ENCODE measurements around the gene PRR3. TPM values are rescaled to one million over a fixed set of nuclear protein-coding genes. Genes with fewer than 3 reads are reported as not detected.

PRR3 gene
- polyA plus RNA-seq, 1 donor from 2014 or later, result 13.0 TPM

DNA sequence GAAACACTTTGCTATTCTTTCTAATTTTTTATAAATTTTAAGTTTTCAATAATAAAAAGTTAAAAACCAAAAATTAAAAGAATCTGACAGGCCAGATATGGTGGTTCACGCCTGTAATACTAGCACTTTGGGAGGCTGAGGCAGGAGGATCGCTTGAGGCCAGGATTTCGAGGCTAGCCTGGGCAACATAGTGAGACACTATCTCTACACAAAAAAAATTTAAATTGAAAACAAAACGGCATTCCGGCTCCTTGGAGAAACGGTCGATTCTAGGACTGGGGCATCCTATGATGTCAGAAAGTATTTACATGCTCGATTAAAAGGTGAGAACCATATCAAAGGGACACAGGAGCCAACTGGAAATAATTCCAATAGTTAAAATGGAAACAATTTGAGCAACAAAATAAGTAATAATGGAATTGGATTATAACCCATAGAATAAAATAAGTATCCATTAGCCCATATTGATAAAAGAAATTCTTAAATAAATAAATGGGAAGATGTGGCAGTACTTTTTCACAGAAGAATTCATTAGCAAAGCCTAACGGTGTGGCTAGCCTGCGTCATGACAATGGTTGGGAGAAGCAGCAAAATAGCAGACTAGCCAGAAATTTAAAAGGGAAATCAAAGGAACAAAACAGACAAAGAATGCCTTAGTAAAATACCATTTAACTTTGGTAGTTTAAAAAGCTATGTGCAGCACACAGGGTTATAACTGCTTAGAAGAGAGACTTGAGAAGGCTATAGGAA, 46.5 kb upstream of the PRR3 start:
- no peaks in the 10 kb centered on the region for H4K20me1 ChIP-seq (ENCODE audit: insufficient read depth)
- H3K9me2 ChIP-seq (ENCODE audit: insufficient read depth, low read length), result no peaks in the 10 kb centered on the region
- no peak overlapping the region for H2AFZ ChIP-seq (ENCODE audit: low read depth, low read length)
- H3K4me3 ChIP-seq (ENCODE audit: low read length), result no peak overlapping the region
- H3F3A ChIP-seq (ENCODE audit: insufficient read depth, low read length, poor library complexity, severe bottlenecking), result no peaks in the 10 kb centered on the region
- no peaks in the 10 kb centered on the region for H3K36me3 ChIP-seq (ENCODE audit: insufficient read depth, low read length)
- H3K4me2 ChIP-seq (ENCODE audit: low read length), result no peak overlapping the region
- TF ChIP-seq RAD21 (conservative IDR thresholded peaks at IDR 0.05), result no peak
- TF ChIP-seq TAF1 (IDR thresholded peaks at IDR 0.05; ENCODE audit: low read depth), result no peak
- no peak for TF ChIP-seq EP300 (conservative IDR thresholded peaks at IDR 0.05; ENCODE audit: poor library complexity, severe bottlenecking)
- no peak for TF ChIP-seq MXI1 (conservative IDR thresholded peaks at IDR 0.05; ENCODE audit: poor library complexity, severe bottlenecking)
- TF ChIP-seq EZH2 (IDR thresholded peaks at IDR 0.05; ENCODE audit: borderline replicate concordance, insufficient read depth, low read length, poor library complexity, severe bottlenecking), result no peak
- no peak for TF ChIP-seq POLR2AphosphoS5 (IDR thresholded peaks at IDR 0.05)
- TF ChIP-seq, protein P1, sequence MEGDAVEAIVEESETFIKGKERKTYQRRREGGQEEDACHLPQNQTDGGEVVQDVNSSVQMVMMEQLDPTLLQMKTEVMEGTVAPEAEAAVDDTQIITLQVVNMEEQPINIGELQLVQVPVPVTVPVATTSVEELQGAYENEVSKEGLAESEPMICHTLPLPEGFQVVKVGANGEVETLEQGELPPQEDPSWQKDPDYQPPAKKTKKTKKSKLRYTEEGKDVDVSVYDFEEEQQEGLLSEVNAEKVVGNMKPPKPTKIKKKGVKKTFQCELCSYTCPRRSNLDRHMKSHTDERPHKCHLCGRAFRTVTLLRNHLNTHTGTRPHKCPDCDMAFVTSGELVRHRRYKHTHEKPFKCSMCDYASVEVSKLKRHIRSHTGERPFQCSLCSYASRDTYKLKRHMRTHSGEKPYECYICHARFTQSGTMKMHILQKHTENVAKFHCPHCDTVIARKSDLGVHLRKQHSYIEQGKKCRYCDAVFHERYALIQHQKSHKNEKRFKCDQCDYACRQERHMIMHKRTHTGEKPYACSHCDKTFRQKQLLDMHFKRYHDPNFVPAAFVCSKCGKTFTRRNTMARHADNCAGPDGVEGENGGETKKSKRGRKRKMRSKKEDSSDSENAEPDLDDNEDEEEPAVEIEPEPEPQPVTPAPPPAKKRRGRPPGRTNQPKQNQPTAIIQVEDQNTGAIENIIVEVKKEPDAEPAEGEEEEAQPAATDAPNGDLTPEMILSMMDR (IDR thresholded peaks at IDR 0.05; ENCODE audit: poor library complexity, severe bottlenecking), result no peak
- TF ChIP-seq, protein P2, sequence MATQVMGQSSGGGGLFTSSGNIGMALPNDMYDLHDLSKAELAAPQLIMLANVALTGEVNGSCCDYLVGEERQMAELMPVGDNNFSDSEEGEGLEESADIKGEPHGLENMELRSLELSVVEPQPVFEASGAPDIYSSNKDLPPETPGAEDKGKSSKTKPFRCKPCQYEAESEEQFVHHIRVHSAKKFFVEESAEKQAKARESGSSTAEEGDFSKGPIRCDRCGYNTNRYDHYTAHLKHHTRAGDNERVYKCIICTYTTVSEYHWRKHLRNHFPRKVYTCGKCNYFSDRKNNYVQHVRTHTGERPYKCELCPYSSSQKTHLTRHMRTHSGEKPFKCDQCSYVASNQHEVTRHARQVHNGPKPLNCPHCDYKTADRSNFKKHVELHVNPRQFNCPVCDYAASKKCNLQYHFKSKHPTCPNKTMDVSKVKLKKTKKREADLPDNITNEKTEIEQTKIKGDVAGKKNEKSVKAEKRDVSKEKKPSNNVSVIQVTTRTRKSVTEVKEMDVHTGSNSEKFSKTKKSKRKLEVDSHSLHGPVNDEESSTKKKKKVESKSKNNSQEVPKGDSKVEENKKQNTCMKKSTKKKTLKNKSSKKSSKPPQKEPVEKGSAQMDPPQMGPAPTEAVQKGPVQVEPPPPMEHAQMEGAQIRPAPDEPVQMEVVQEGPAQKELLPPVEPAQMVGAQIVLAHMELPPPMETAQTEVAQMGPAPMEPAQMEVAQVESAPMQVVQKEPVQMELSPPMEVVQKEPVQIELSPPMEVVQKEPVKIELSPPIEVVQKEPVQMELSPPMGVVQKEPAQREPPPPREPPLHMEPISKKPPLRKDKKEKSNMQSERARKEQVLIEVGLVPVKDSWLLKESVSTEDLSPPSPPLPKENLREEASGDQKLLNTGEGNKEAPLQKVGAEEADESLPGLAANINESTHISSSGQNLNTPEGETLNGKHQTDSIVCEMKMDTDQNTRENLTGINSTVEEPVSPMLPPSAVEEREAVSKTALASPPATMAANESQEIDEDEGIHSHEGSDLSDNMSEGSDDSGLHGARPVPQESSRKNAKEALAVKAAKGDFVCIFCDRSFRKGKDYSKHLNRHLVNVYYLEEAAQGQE (IDR thresholded peaks at IDR 0.05; ENCODE audit: borderline replicate concordance), result no peak
- TF ChIP-seq SMC3 (conservative IDR thresholded peaks at IDR 0.05; ENCODE audit: poor library complexity), result no peak
- no peaks in the 10 kb centered on the region for H3K79me2 ChIP-seq (replicated peaks; ENCODE audit: insufficient read depth, low read length)
- no peak overlapping the region for H3K9ac ChIP-seq (ENCODE audit: low read length)
- H3K27ac ChIP-seq (ENCODE audit: low read length), result no peak overlapping the region
- no peaks in the 10 kb centered on the region for H3K9me3 ChIP-seq (ENCODE audit: low read length)
- no peaks in the 10 kb centered on the region for H3K27me3 ChIP-seq (ENCODE audit: insufficient read depth, low read depth, low read length)

DNA sequence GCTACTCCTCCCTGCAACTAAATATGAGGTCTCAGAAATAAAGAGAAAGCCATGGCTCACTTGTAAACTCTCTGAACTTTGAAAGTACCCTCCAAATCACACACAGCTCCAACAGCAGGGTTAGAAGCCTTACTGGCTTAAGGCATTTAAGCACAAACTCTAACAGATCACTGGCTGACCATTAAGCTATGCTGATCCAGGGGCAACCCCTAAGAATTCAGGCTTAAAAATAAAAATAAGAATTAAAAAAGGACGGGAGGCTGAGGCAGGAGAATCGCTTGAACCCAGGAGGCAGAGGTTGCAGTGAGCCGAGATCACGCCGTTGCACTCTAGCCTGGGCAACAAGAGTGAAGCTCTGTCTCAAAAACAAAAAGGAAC, 45.9 kb upstream of the PRR3 start:
- Histone ChIP-seq H3K4me3 (ENCODE audit: low read length) (no peak overlapping the region), H3K9me2 (ENCODE audit: insufficient read depth, low read length) (no peaks in the 10 kb centered on the region), H3K27me3 (ENCODE audit: insufficient read depth, low read depth, low read length) (no peaks in the 10 kb centered on the region), H2AFZ (ENCODE audit: low read depth, low read length) (no peak overlapping the region), H4K20me1 (ENCODE audit: insufficient read depth) (no peaks in the 10 kb centered on the region), H3K9me3 (ENCODE audit: low read length) (no peaks in the 10 kb centered on the region), H3K36me3 (ENCODE audit: insufficient read depth, low read length) (no peaks in the 10 kb centered on the region), H3K27ac (ENCODE audit: low read length) (no peak overlapping the region), H3F3A (ENCODE audit: insufficient read depth, low read length, poor library complexity, severe bottlenecking) (no peaks in the 10 kb centered on the region), H3K4me2 (ENCODE audit: low read length) (no peak overlapping the region), H3K79me2 (replicated peaks; ENCODE audit: insufficient read depth, low read length) (no peaks in the 10 kb centered on the region), H3K9ac (ENCODE audit: low read length) (no peak overlapping the region)
- TF ChIP-seq TAF1 (IDR thresholded peaks at IDR 0.05; ENCODE audit: low read depth) (no peak), SMC3 (conservative IDR thresholded peaks at IDR 0.05; ENCODE audit: poor library complexity) (no peak), POLR2AphosphoS5 (IDR thresholded peaks at IDR 0.05) (no peak), EZH2 (IDR thresholded peaks at IDR 0.05; ENCODE audit: borderline replicate concordance, insufficient read depth, low read length, poor library complexity, severe bottlenecking) (no peak), RAD21 (conservative IDR thresholded peaks at IDR 0.05) (no peak), EP300 (conservative IDR thresholded peaks at IDR 0.05; ENCODE audit: poor library complexity, severe bottlenecking) (no peak), MXI1 (conservative IDR thresholded peaks at IDR 0.05; ENCODE audit: poor library complexity, severe bottlenecking) (no peak)
- TF ChIP-seq, protein P1 (IDR thresholded peaks at IDR 0.05; ENCODE audit: poor library complexity, severe bottlenecking), result no peak
- TF ChIP-seq, protein P2 (IDR thresholded peaks at IDR 0.05; ENCODE audit: borderline replicate concordance), result no peak
